IMR-90 (cell line): ENCODE results near the gene NOS1AP. TPM values are rescaled to one million over a fixed set of nuclear protein-coding genes. Genes with fewer than 3 reads are reported as not detected.

Experiments used
- ATAC-seq: fragments of 200-7000 bp; cut with Tn5 transposase; 2 replicates; pipeline ENCODE4 v1.9.1; 2020; ENCODE audit warnings: low read depth, mild to moderate bottlenecking, moderate library complexity
- BruUV-seq: library from RNA; stranded (reverse); fragments of 400-500 nt; replicated peaks from 2 replicates; lab custom pipeline; 2021; lab: Mats Ljungman, UMichigan
- CTCF ChIA-PET: fragments of 300-600 bp; formaldehyde crosslinking; extraction: SDS; loops from one replicate; lab custom pipeline; 2021; ENCODE audit warnings: antibody characterized with exemption; lab: Yijun Ruan, JAX
- POLR2A ChIA-PET: fragments of 300-600 bp; sonication (Branson Sonifier 250); formaldehyde crosslinking; loops from one replicate; lab custom pipeline; 2022; ENCODE audit warnings: antibody characterized with exemption; ENCODE audit not compliant: unreplicated experiment; lab: Charles Lee
- DNase-seq: peaks from one replicate; pipeline ENCODE4 v3.0.0; 2013
- H2AFZ ChIP-seq: replicated peaks from 2 replicates; pipeline ENCODE3; 2013; ENCODE audit warnings: low read length, mild to moderate bottlenecking; ENCODE audit not compliant: poor library complexity
- H2AK5ac ChIP-seq: 2 replicates; pipeline ENCODE4 v1.6.1; 2013; ENCODE audit warnings: low read depth, low read length, inconsistent platforms
- H2AK9ac ChIP-seq: replicated peaks from 2 replicates; pipeline ENCODE3; 2013; ENCODE audit warnings: mild to moderate bottlenecking, low read depth, low read length, moderate library complexity; ENCODE audit not compliant: poor library complexity
- H2BK120ac ChIP-seq: 2 replicates; pipeline ENCODE4 v1.6.1; 2013; ENCODE audit warnings: low read depth, low read length, inconsistent platforms
- H2BK15ac ChIP-seq: 3 replicates; pipeline ENCODE4 v1.6.1; 2013; ENCODE audit warnings: low read depth, low read length, inconsistent platforms
- H2BK20ac ChIP-seq: 2 replicates; pipeline ENCODE4 v1.6.1; 2013; ENCODE audit warnings: low read depth, mild to moderate bottlenecking, inconsistent platforms, low read length, moderate library complexity
- H2BK5ac ChIP-seq: 2 replicates; pipeline ENCODE4 v1.6.1; 2013; ENCODE audit warnings: mild to moderate bottlenecking, low read depth, low read length, inconsistent platforms; ENCODE audit not compliant: poor library complexity, severe bottlenecking
- H3K14ac ChIP-seq: replicated peaks from 2 replicates; pipeline ENCODE4 v1.6.1; 2013; ENCODE audit warnings: low read depth, low read length, inconsistent platforms
- H3K18ac ChIP-seq: 2 replicates; pipeline ENCODE4 v1.6.1; 2013; ENCODE audit warnings: low read depth, low read length, control low read depth
- H3K23ac ChIP-seq: 2 replicates; pipeline ENCODE4 v1.6.1; 2013; ENCODE audit warnings: low read depth, low read length, inconsistent platforms
- H3K27ac ChIP-seq: 2 replicates; pipeline ENCODE4 v1.5.1; 2013; ENCODE audit warnings: mild to moderate bottlenecking, control low read depth, low read length; ENCODE audit not compliant: insufficient read depth
- H3K27me3 ChIP-seq: 2 replicates; pipeline ENCODE4 v1.6.1; 2013; ENCODE audit warnings: low read length; ENCODE audit not compliant: control insufficient read depth, insufficient read depth
- H3K36me3 ChIP-seq: 2 replicates; pipeline ENCODE4 v1.6.1; 2013; ENCODE audit warnings: low read length, mixed read lengths; ENCODE audit not compliant: control insufficient read depth, insufficient read depth
- H3K4ac ChIP-seq: 2 replicates; pipeline ENCODE4 v1.6.1; 2013; ENCODE audit warnings: low read depth, low read length, inconsistent platforms
- H3K4me1 ChIP-seq: 2 replicates; pipeline ENCODE4 v1.6.1; 2013; ENCODE audit warnings: low read length, mixed read lengths; ENCODE audit not compliant: control insufficient read depth, insufficient read depth
- H3K4me2 ChIP-seq: 2 replicates; pipeline ENCODE4 v1.6.1; 2013; ENCODE audit warnings: low read depth, mild to moderate bottlenecking, control low read depth, low read length, moderate library complexity
- H3K4me3 ChIP-seq: 2 replicates; pipeline ENCODE4 v1.5.1; 2013; ENCODE audit warnings: low read depth, mild to moderate bottlenecking, control low read depth, low read length, moderate library complexity; ENCODE audit not compliant: insufficient read depth
- H3K56ac ChIP-seq: 2 replicates; pipeline ENCODE4 v1.6.1; 2013; ENCODE audit warnings: low read length, inconsistent platforms; ENCODE audit not compliant: insufficient read depth; ENCODE audit errors: extremely low read depth
- H3K79me1 ChIP-seq, 2 experiments: 2 replicates each; pipeline ENCODE4 v1.6.1; 2013; ENCODE audit warnings: low read length in 2 of 2, inconsistent platforms in 1 of 2, low read depth in 1 of 2
- H3K9ac ChIP-seq: 2 replicates; pipeline ENCODE4 v1.6.1; 2013; ENCODE audit warnings: low read depth, low read length, control low read depth
- H3K9me1 ChIP-seq: 2 replicates; pipeline ENCODE4 v1.6.1; 2013; ENCODE audit warnings: low read length, inconsistent platforms; ENCODE audit not compliant: insufficient read depth
- H3K9me3 ChIP-seq: 2 replicates; pipeline ENCODE4 v1.6.1; 2013; ENCODE audit warnings: low read length; ENCODE audit not compliant: control insufficient read depth, insufficient read depth
- H4K20me1 ChIP-seq: 2 replicates; pipeline ENCODE4 v1.6.1; 2013; ENCODE audit warnings: low read length, inconsistent platforms; ENCODE audit not compliant: insufficient read depth
- H4K5ac ChIP-seq: 2 replicates; pipeline ENCODE4 v1.6.1; 2013; ENCODE audit warnings: mild to moderate bottlenecking, low read depth, low read length, control low read depth
- H4K8ac ChIP-seq, 2 experiments: 2 replicates each; pipeline ENCODE4 v1.6.1; 2013; ENCODE audit warnings: low read depth in 2 of 2, low read length in 2 of 2, control low read depth in 1 of 2, inconsistent platforms in 1 of 2
- H4K91ac ChIP-seq: 2 replicates; pipeline ENCODE4 v1.6.1; 2013; ENCODE audit warnings: low read depth, low read length, inconsistent platforms; ENCODE audit not compliant: insufficient read depth
- CEBPB ChIP-seq: IDR thresholded peaks from 2 replicates; pipeline ENCODE4 v1.6.1; 2012; ENCODE audit warnings: low read depth, low read length, improper control_type of control experiment
- MAFK ChIP-seq: IDR thresholded peaks from 2 replicates; pipeline ENCODE4 v1.6.1; 2012; ENCODE audit warnings: low read depth, low read length, improper control_type of control experiment
- MAZ ChIP-seq: IDR thresholded peaks from 2 replicates; pipeline ENCODE4 v1.6.1; 2012; ENCODE audit warnings: low read depth, mild to moderate bottlenecking, low read length, improper control_type of control experiment, moderate library complexity, borderline replicate concordance
- MXI1 ChIP-seq: IDR thresholded peaks from 2 replicates; pipeline ENCODE4 v1.6.1; 2012; ENCODE audit warnings: low read depth, mild to moderate bottlenecking, low read length, moderate library complexity, borderline replicate concordance
- NFE2L2 ChIP-seq: fragments of 150-350 bp; IDR thresholded peaks from 2 replicates; pipeline ENCODE4 v1.6.1; 2016; ENCODE audit warnings: low read depth, mild to moderate bottlenecking, low read length
- RAD21 ChIP-seq: IDR thresholded peaks from 2 replicates; pipeline ENCODE4 v1.6.1; 2012; ENCODE audit warnings: low read length, improper control_type of control experiment
- WGBS, 2 experiments: methylation state at CpG; one replicate each; pipeline versions ENCODE4 v1.1.5 to v1.1.7; 2013; ENCODE audit warnings: missing lambda C conversion rate in 2 of 2; ENCODE audit not compliant: insufficient read length in 1 of 2; ENCODE audit errors: extremely low coverage in 2 of 2; 5-methylcytosine and 5-hydroxymethylcytosine counted together
- dilution Hi-C: fragments of 300-500 bp; cut with HindIII; formaldehyde crosslinking; loops from one replicate; pipeline ENCODE4 v1.14.3; 2018; ENCODE audit warnings: low sequenced_read_pairs; ENCODE audit not compliant: unreplicated experiment
- in situ Hi-C: fragments of 300-500 bp; cut with MboI; formaldehyde crosslinking; loops from 3 replicates; pipeline ENCODE4 v1.14.3; 2019; ENCODE audit warnings: low sequenced_read_pairs, inconsistent platforms, mixed read lengths
- intact Hi-C: fragments of 100-400 bp; cut with micrococcal nuclease; formaldehyde crosslinking; loops from 2 replicates; pipeline ENCODE4 v1.10.0; 2022
- polyA plus RNA-seq, 3 experiments: library from polyadenylated mRNA; depleted of rRNA; stranded (reverse); fragments of >200 nt; gene quantifications; 2 replicates each; pipeline ENCODE4 v1.2.3, GENCODE V29; 2012; ENCODE audit warnings: low replicate concordance in 1 of 3
- total RNA-seq: library from RNA; depleted of rRNA; stranded (reverse); fragments of >200 nt; gene quantifications from 2 replicates; pipeline ENCODE4 v1.2.3, GENCODE V29; 2012
- TF ChIP-seq, protein P1 (sequence below): fragments of 150-350 bp; IDR thresholded peaks from 2 replicates; pipeline ENCODE4 v1.6.1; 2017; ENCODE audit warnings: mild to moderate bottlenecking, antibody characterized with exemption, low read length, low read depth
- TF ChIP-seq, protein P2 (sequence below): fragments of 150-350 bp; IDR thresholded peaks from 2 replicates; pipeline ENCODE4 v1.6.1; 2016; ENCODE audit warnings: low read depth, mild to moderate bottlenecking, low read length, moderate library complexity, borderline replicate concordance

The NOS1AP gene
- total and polyA plus RNA-seq, 2 of the 4 experiments (the other 2 are of a cell fraction) = 0.18 to 0.19 TPM

DNA sequence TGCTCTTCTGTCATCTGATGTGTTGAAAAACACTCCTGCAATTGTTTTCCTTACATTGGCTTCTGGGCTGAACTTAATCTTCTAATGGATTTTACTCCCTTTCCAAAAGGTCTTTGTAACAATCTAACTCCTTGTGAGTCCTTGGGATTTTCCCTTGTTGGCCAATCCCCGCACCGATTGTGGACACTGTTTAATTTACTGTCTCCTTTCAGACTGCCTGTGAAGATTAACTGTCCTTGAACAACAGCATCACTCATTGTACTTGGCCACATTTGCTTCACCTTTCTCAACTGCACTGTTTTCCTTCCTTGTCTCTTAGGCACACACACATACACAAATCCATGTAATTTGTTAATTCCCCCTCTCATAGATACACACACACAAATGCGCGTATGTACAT, 186.8 kb downstream of the NOS1AP start:
- 25% methylated on average over 2 of the region's 4 CpGs; no CpG with 5 or more reads in 1 of the 2 experiments for WGBS, 2 experiments
- H3K9me1 ChIP-seq = no peaks in the 10 kb centered on the region
- CTCF ChIA-PET = no interaction called here

More for the DNA sequence above, 186.8 kb downstream of the NOS1AP start:
- no peak overlapping the region for H3K56ac ChIP-seq
- no peaks in the 10 kb centered on the region for H3K4me1 ChIP-seq
- intact Hi-C loops = no loop called here
- H3K27me3 ChIP-seq = no peaks in the 10 kb centered on the region; the same call in 1 of the 2 replicates
- in situ Hi-C loops = no loop called here
- H2BK20ac ChIP-seq = no peak overlapping the region
- H3K9ac ChIP-seq = no peak overlapping the region
- POLR2A ChIA-PET = no interaction called here
- H3K79me1 ChIP-seq = no peaks in the 10 kb centered on the region
- H3K9me3 ChIP-seq = no peaks in the 10 kb centered on the region
- no peak overlapping the region for H2AFZ ChIP-seq
- H2AK9ac ChIP-seq = no peak overlapping the region
- H2BK15ac ChIP-seq = no peak overlapping the region
- H4K20me1 ChIP-seq = no peaks in the 10 kb centered on the region
- no peak overlapping the region for H2BK5ac ChIP-seq
- dilution Hi-C loops = no loop called here
- ATAC-seq (no peak), DNase-seq (no peak)
- H2AK5ac ChIP-seq = no peak overlapping the region
- H4K8ac ChIP-seq = no peak overlapping the region
- H3K23ac ChIP-seq = no peak overlapping the region
- no peak overlapping the region for H3K4me2 ChIP-seq
- no peak overlapping the region for H3K4me3 ChIP-seq
- no peak overlapping the region for H4K5ac ChIP-seq
- no peak overlapping the region for H4K91ac ChIP-seq
- no peak overlapping the region for H3K27ac ChIP-seq
- H3K14ac ChIP-seq = no peak overlapping the region
- no TSS peak for BruUV-seq
- H3K4ac ChIP-seq = no peak overlapping the region
- no peak overlapping the region for H3K18ac ChIP-seq
- H2BK120ac ChIP-seq = no peak overlapping the region
- H3K36me3 ChIP-seq = no peaks in the 10 kb centered on the region
- TF ChIP-seq MAFK = no peak
- no peak for TF ChIP-seq RAD21
- TF ChIP-seq MAZ = no peak
- no peak for TF ChIP-seq MXI1
- no peak for TF ChIP-seq NFE2L2
- TF ChIP-seq, protein P1, sequence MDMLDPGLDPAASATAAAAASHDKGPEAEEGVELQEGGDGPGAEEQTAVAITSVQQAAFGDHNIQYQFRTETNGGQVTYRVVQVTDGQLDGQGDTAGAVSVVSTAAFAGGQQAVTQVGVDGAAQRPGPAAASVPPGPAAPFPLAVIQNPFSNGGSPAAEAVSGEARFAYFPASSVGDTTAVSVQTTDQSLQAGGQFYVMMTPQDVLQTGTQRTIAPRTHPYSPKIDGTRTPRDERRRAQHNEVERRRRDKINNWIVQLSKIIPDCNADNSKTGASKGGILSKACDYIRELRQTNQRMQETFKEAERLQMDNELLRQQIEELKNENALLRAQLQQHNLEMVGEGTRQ = no peak
- no peak for TF ChIP-seq CEBPB
- TF ChIP-seq, protein P2, sequence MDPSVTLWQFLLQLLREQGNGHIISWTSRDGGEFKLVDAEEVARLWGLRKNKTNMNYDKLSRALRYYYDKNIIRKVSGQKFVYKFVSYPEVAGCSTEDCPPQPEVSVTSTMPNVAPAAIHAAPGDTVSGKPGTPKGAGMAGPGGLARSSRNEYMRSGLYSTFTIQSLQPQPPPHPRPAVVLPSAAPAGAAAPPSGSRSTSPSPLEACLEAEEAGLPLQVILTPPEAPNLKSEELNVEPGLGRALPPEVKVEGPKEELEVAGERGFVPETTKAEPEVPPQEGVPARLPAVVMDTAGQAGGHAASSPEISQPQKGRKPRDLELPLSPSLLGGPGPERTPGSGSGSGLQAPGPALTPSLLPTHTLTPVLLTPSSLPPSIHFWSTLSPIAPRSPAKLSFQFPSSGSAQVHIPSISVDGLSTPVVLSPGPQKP = no peak
